ENCODE data around the gene TSPAN8. TPM values are rescaled to one million over a fixed set of nuclear protein-coding genes. Genes with fewer than 3 reads are reported as not detected.

The TSPAN8 gene
- total RNA-seq (2022; extraction: Qiagen RNA extraction) = 0.09 to 0.10 TPM in 2 of 5 replicates, not detected in the others

DNA sequence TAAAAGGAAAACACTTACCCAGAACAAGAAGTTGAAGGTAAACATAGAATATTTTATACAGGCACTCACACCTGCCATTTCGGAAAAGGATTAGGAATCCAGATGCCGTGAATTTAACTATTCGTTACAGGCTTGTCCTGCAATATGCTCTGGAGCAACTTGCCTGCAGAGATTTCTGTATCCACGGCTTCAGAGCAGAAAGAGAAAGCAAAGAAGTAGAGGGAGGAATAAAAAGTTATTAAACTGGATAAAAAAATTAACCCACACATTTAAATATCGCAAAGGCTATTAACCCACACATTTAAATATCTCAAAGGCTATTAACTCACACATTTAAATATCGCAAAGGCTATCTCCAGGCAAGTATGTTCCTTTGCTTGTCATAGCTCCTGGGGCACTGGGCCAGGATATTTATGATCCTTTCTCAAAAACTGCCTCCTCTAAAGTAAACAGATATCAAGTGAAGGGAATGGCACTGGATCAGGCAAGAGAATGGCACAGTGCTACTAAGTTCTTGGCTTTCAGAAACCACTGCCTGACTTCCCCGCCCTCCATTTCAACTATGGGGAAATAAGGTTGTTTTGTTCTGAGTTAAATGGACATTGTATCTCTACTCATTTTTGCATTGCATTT, at the start of gene TSPAN8:
Gene TSPAN8, minus strand, starts transcription at position 399 of the 633 bp plus-strand sequence. Its CDS starts 321 bp downstream, at position 78.

Other genes with a start within 250 kb of the TSPAN8 start
- 0.21 to 0.46 TPM (median 0.36 TPM) in 5 replicates for gene PTPRR, start 237.3 kb downstream of the TSPAN8 start, total RNA-seq (2022; extraction: Qiagen RNA extraction)